Immature natural killer cell (primary cell): Measurements from ENCODE around the gene KCTD5. TPM values are rescaled to one million over a fixed set of nuclear protein-coding genes. Genes with fewer than 3 reads are reported as not detected.

Source experiments
- DNase-seq, 3 donors: peaks; one replicate each; pipeline ENCODE4 v3.0.0; 2022; ENCODE audit warnings: mixed read lengths in 1 of 3
- H3K27ac Mint-ChIP-seq, 6 donors: one replicate each; pipeline ENCODE4 v1.8.0; 2020; ENCODE audit warnings: mixed read lengths in 6 of 6, mild to moderate bottlenecking in 5 of 6, inconsistent platforms in 4 of 6, moderate library complexity in 3 of 6
- H3K27me3 Mint-ChIP-seq, 3 donors: one replicate each; pipeline ENCODE4 v1.8.0; 2020 to 2021; ENCODE audit warnings: low read depth in 3 of 3, mild to moderate bottlenecking in 3 of 3, mixed read lengths in 3 of 3, moderate library complexity in 3 of 3, inconsistent platforms in 1 of 3
- H3K36me3 Mint-ChIP-seq, 3 donors: one replicate each; pipeline ENCODE4 v1.8.0; 2020; ENCODE audit warnings: mixed read lengths in 3 of 3, inconsistent platforms in 2 of 3, mild to moderate bottlenecking in 2 of 3
- H3K4me1 Mint-ChIP-seq, 2 donors: one replicate each; pipeline ENCODE4 v1.8.0; 2020; ENCODE audit warnings: inconsistent platforms in 2 of 2, mild to moderate bottlenecking in 2 of 2, mixed read lengths in 2 of 2, moderate library complexity in 1 of 2
- H3K4me3 Mint-ChIP-seq, 5 donors: one replicate each; pipeline ENCODE4 v1.8.0; 2020; ENCODE audit warnings: mild to moderate bottlenecking in 5 of 5, mixed read lengths in 5 of 5, inconsistent platforms in 3 of 5, moderate library complexity in 3 of 5
- H3K9me3 Mint-ChIP-seq, 6 donors: one replicate each; pipeline ENCODE4 v1.8.0; 2020; ENCODE audit warnings: mild to moderate bottlenecking in 6 of 6, mixed read lengths in 6 of 6, inconsistent platforms in 4 of 6, moderate library complexity in 3 of 6
- polyA plus RNA-seq, 3 donors: library from polyadenylated mRNA; unstranded; fragments of 300-500 nt; fragmentation: Illumina TruSeq; gene quantifications; one replicate each; pipeline ENCODE4 v1.2.3, GENCODE V29; 2021

The KCTD5 gene
- polyA plus RNA-seq, 3 donors from 2014 or later: 22.2 to 38.9 (median 25.9) TPM

DNA sequence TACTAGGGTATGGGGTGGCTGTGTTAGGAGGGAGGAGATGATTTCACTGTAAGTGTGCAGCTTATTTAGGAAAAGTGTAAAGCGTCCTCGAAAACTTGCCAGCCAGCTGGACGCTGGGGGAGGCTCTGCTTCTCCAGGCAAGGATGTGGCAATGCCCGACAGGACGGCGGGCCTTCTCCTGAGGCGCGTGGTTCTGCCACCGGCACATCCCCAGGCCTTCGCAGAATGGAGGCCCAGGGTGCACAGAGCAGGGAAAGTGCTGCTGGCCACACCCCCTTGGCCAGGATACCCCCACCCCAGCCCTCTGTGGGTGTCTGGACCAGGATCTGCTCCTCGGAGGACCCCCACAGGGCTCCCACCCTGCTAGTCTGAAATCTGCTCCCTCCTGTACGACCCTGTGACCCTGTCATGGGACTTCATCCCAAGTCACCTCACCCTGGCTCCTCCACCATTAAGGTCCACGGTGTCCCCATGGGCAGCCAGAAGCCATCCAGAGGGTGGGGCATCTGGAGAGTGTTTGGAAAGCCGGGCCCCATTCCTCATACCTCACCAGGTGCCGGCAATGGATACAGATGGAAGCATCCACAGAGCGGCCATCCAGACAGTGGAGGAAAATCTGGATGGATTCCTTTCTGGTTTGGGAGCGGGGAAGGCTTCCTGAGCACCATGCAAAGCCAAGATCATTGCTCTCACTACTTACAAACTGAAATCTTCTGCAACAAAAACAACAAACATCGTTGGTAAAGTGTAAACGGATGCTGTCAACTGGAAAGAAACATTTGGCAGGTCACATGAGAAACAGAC lies 60.9 kb downstream of the KCTD5 start:
- Mint-ChIP-seq H3K4me1 (no peaks in the 10 kb centered on the region), H3K9me3 (no peaks in the 10 kb centered on the region), H3K36me3 (no peaks in the 10 kb centered on the region), H3K27ac (peak overlapping the region in 1 of 6 donors; percentile 47), H3K27me3 (peaks cover 0 to 3% (median 2%) of the 10 kb centered on the region in 3 donors), H3K4me3 (no peak overlapping the region)
- no peak for DNase-seq

DNA sequence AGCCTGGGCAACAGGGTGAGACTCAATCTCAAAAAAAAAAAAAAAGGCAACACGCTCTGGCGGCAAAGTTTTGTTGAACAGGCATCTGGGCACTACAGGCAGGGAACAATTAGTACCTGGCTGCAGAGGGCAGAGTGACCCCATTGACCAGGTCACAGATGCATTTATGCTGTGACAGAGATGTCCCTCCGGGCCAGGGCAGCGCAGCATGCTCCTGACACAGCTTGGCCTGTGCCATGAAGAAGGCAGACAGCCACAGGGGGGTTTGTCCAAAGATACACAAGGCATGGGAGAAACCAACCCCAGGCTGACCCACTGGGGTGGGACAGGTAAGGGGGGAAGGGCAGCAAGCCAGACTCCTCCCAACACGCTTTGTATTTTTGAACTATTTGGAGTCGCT lies 62.4 kb downstream of the KCTD5 start:
- DNase-seq: no peak
- H3K27ac Mint-ChIP-seq: no peak overlapping the region
- H3K9me3 Mint-ChIP-seq: no peaks in the 10 kb centered on the region
- no peak overlapping the region for H3K4me3 Mint-ChIP-seq
- H3K36me3 Mint-ChIP-seq: no peaks in the 10 kb centered on the region
- H3K4me1 Mint-ChIP-seq: no peaks in the 10 kb centered on the region
- H3K27me3 Mint-ChIP-seq: peaks cover 0 to 3% (median 2%) of the 10 kb centered on the region in 3 donors

DNA sequence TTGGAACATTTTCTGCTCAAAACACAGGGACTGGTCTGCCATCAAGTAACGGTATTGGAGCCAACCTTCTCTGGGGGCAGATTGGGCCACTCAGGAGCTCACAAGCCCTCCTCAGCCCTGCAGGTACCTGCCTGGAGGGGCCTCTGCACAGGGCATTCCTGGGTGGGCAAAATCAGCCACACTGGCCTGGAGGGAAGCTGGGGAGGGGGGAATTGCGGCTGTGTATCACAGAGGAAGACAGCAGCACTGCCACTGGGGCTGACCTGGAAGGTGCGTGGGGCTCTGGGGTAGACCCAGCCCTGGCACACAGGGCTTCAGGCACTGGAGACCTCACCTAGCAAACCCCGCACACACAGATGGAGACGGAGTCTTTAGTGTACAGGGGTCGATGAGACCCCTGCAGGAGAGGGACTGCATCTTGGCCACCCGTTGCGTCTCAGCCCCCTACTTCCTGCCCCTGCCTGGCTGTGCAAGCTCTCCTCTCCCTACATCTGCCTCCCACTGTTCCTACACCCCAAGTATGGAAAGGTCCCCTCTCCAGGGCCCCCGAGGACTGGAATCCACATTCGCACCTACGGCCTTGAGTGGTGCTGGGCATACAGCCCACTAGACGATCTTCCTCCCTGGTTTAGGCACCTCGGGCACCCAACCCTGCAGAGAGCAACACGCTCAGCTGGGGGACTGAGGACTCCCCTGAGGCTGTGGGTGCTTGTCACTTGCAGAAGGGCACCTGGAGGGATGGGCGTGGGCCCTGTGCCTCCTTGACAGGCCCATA lies 63.0 kb downstream of the KCTD5 start:
- no peak for DNase-seq
- Mint-ChIP-seq H3K36me3 (no peaks in the 10 kb centered on the region), H3K27me3 (peaks cover 2 to 3% (median 2%) of the 10 kb centered on the region in 3 donors), H3K4me1 (peaks cover 2 to 6% of the 10 kb centered on the region in 2 donors), H3K27ac (no peak overlapping the region), H3K4me3 (no peak overlapping the region), H3K9me3 (no peaks in the 10 kb centered on the region)

DNA sequence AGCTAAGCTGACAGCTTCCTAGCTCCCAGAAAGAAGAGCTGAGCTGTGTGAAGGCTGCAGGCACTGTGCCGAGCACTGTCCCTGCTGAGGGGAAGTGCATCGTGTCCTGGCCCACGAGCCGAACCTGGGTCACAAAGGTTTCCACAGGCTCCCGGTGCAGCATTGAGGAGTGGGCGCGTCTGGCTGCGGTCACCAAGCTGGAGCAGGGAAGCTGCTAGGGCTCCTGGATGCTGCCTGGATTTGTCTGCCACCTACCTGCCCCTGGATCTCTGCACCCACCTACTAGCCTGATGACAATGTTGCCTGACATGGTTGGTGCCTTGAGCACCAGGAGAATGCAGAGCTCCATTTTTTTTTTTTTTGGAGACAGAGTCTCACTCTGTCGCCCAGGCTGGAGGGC lies 63.6 kb downstream of the KCTD5 start:
- Mint-ChIP-seq H3K27me3 (peaks cover 0 to 4% (median 2%) of the 10 kb centered on the region in 3 donors), H3K27ac (no peak overlapping the region)

DNA sequence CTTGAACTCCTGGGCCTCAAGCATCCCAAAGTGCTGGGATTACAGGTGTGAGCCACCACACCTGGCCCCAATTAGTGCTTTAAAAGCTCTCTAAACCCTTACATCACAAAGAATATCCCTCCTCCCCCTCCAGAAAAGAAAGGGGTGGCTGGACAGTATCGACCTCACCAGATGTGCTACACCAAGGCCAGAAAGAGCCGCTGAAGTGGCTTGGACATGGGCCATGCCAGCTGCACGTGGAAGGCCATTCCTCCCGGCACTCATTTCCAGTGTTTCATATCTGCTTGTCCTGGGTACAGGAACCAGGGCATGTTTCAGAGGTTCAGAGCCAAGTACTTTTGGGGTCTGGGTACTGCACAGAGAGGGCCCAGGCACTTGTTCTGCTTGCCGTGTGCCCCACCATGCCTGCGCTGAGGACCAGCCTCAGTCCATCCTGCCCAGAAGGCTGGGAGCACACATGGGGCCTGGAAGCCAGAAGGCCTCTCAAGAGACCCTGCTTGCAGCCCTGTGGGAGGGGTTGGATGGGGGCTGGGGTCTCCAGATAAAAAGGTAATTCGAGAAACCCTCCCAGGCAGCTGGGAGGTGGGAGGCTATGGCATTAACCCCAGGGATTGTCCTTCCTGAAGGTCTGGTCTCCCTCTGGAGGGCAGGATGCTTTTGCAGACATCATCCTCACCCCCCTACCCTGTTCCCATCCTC lies 66.6 kb downstream of the KCTD5 start:
- Mint-ChIP-seq H3K27me3 (peaks cover 19 to 28% (median 21%) of the 10 kb centered on the region in 3 donors), H3K36me3 (no peaks in the 10 kb centered on the region), H3K4me1 (peaks cover 31 to 33% of the 10 kb centered on the region in 2 donors), H3K9me3 (no peaks in the 10 kb centered on the region), H3K27ac (no peak overlapping the region), H3K4me3 (no peak overlapping the region)
- no peak for DNase-seq

More for the DNA sequence above, 63.6 kb downstream of the KCTD5 start:
- DNase-seq: no peak
- Mint-ChIP-seq H3K4me1 (peaks cover 9 to 12% of the 10 kb centered on the region in 2 donors), H3K36me3 (no peaks in the 10 kb centered on the region), H3K9me3 (no peaks in the 10 kb centered on the region), H3K4me3 (no peak overlapping the region)

DNA sequence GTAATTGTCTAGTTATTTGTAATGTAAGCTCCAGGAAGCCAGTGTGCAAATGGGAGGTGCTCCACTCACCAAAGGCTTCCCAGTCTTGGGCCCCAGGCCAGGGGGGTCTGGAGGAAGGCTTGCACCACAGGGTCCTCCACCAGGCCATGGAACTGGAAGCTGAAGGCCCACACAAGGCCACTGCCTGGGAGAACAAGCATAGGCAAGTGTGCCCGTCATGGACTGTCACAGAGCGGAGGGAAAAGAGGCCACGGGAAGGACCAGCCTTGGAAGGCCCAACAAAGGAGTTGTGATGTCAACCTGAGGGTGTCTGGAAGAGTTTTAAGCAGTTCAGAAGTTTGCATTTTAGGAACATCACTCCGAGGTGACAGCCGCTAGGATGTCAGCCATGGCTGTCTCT lies 67.2 kb downstream of the KCTD5 start:
- H3K27ac Mint-ChIP-seq: peak overlapping the region in 1 of 6 donors; percentile 98
- peaks cover 36 to 39% of the 10 kb centered on the region in 2 donors for H3K4me1 Mint-ChIP-seq
- peaks cover 19 to 31% (median 24%) of the 10 kb centered on the region in 3 donors for H3K27me3 Mint-ChIP-seq
- no peaks in the 10 kb centered on the region for H3K9me3 Mint-ChIP-seq
- no peaks in the 10 kb centered on the region for H3K36me3 Mint-ChIP-seq
- DNase-seq: no peak
- no peak overlapping the region for H3K4me3 Mint-ChIP-seq

DNA sequence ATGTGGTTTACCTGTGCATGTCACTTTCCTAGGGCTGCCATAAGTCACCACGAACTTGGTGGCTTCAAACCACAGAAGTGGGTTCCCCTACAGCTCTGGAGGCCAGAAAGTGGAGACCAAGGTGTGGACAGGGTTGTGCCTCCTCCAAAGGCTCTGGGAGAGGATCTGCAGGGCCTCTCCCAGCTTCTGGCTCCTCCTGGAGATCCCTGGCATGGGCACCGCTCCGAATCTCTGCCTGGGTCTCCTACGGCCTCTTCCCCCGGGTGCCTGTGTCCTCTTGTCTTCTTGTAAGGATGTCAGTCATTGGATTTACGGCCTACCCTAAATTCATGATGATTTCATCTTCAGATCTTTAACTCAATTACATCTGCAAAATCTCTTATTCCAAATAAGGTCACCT lies 67.6 kb downstream of the KCTD5 start:
- no peak for DNase-seq
- H3K27me3 Mint-ChIP-seq: peaks cover 19 to 31% (median 24%) of the 10 kb centered on the region in 3 donors
- peak overlapping the region in 2 of 6 donors; percentile 46 to 98 for H3K27ac Mint-ChIP-seq
- peaks cover 41 to 43% of the 10 kb centered on the region in 2 donors for H3K4me1 Mint-ChIP-seq
- H3K9me3 Mint-ChIP-seq: no peaks in the 10 kb centered on the region
- peak overlapping the region in 1 of 5 donors; percentile 30 for H3K4me3 Mint-ChIP-seq
- no peaks in the 10 kb centered on the region for H3K36me3 Mint-ChIP-seq

DNA sequence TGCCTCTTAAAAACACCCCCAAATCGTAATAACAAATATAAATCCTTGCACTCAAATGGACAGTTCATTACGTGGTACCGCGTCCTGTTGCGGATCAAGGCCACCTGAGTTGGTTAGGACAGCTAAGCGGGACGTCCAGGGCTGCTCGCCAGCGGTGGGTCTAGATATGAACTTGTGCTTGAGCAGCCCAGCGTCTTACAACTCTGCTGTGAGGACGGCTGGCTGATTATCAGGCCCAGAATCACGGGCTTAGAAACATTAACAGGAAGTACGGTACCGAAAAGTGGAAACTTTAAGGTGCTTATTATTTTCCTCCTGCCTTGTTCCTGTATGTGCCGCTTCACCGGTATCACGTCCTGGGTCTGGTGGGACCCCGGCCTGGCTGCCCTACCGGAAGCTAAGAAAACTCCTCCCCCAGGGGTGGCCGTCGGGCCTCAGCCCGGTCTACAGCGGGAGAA lies 69.3 kb downstream of the KCTD5 start:
- Mint-ChIP-seq H3K27me3 (peaks cover 21 to 35% (median 25%) of the 10 kb centered on the region in 3 donors), H3K27ac (peak overlapping the region; percentile 96 to 98 (median 98)), H3K4me3 (peak overlapping the region; percentile 89 to 93 (median 92)), H3K4me1 (peaks cover 56 to 60% of the 10 kb centered on the region in 2 donors), H3K9me3 (no peaks in the 10 kb centered on the region), H3K36me3 (peaks cover 1% of the 10 kb centered on the region in 3 donors)
- no peak for DNase-seq

DNA sequence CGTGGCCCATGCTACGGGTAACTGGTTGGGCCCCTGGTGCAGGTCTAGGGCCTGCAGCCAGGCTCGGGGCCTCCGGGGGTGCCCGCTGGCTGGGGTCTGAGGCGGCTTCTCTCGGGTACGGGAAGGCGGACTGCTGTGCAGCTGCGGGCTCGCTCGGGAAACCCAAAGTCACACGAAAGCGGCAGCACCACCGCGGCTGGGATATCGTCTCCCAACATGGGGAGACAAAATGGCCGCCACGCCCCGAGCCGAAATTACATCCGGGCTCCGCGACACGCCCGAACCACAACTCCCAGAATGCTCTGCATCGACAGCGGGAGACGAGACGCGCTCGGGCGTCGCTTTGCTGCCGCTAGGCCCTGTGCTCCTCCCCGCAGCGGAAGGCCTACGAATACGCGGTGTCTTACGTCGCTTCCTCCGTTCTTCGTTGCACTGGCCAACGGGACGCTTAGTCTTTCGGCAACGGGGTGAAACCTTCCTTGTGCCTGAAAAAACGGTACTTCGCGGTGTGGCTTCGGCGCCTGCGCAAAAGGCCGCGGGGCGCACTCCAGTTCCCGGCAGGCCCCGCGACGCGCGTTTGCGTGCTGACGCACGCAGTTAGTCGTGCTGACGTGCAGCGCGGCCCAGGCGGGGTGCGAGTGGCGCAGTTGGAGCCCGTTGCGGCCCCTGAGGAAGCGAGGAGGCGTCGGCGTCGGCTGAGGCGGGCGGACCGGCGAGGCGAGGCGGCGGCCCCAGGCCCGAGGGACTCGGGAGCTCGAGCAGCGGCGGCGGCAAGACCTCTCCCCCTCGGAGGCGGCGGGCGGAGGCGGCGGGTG lies 69.9 kb downstream of the KCTD5 start, which contains the start of gene SRRM2:
TSS of gene SRRM2 (plus strand) at position 604 of the 815 bp plus-strand sequence. CDS start 3,727 bp downstream, outside the sequence.
- Mint-ChIP-seq H3K27me3 (peaks cover 21 to 35% (median 26%) of the 10 kb centered on the region in 3 donors), H3K4me1 (peaks cover 61 to 66% of the 10 kb centered on the region in 2 donors), H3K9me3 (no peaks in the 10 kb centered on the region), H3K36me3 (peaks cover 5 to 7% (median 7%) of the 10 kb centered on the region in 3 donors), H3K27ac (peak within 1 kb of the TSS; percentile 96 to 98 (median 98)), H3K4me3 (peak within 1 kb of the TSS; percentile 90 to 93 (median 92))
- peak; percentile 95 to 96 (median 96) for DNase-seq

DNA sequence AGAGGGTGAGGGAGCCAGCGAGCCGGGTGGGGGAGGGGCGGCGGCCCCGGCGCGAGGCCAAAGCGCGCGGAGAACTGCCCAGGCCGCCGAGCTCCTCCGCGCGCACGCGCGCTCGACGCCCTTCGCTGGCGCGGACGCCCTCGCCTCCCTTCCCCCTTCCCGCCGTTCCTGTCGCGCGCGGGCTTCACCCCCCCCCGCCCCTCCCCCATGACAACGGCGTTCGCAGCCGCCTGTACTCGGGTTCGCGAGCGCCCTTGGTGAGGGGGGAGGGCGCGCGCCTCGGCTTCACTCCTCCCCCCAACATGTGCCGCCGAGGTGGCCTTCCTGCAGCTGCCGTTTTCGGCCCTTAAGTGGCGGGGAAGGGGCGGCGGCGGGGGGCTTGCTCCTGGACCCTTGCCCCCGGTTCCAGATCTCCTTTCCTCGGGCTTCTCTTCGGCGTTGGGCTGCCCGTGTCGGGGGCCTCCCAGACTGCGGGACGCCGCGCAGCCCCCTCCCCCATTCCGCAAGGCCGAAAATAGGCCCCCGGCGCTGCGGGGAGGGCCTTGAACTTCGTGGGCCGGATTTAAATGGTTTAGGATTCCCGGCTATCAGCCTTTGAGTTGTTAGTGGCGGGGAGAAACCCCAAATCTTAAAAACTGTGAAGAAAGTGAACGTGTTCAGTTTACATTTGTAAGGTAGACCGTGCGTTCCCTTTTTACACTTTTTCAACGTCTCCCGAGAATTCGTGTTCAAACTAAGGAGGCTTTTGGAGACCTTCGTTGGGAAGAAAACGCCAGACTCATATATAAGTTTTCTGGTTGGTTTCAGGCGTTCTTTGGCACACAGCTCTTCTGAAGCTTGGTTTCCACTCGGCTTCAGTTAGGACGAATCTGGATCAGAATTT lies 70.8 kb downstream of the KCTD5 start:
- peaks cover 21 to 35% (median 26%) of the 10 kb centered on the region in 3 donors for H3K27me3 Mint-ChIP-seq
- H3K36me3 Mint-ChIP-seq: peaks cover 10 to 14% (median 11%) of the 10 kb centered on the region in 3 donors
- peak overlapping the region; percentile 88 to 93 (median 90) for H3K4me3 Mint-ChIP-seq
- no peak for DNase-seq
- no peaks in the 10 kb centered on the region for H3K9me3 Mint-ChIP-seq
- H3K27ac Mint-ChIP-seq: peak overlapping the region; percentile 79 to 98 (median 94)
- peaks cover 67 to 72% of the 10 kb centered on the region in 2 donors for H3K4me1 Mint-ChIP-seq

DNA sequence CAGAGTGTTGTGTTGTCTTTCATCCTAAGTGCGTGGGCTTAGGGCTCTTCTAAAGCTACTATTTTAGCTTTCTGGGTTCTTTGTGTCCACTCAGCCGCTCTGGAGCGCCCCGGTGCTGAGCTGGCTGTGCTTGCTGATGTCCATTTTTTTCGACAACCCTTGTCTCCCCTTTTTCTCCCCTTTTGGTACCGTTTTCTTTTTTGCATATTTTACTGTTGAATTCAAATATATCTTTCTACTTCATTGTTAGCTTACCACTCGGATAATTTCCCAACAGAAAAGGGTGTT lies 71.4 kb downstream of the KCTD5 start:
- H3K27ac Mint-ChIP-seq: peak overlapping the region; percentile 79 to 96 (median 94)
- H3K9me3 Mint-ChIP-seq: no peaks in the 10 kb centered on the region
- H3K4me1 Mint-ChIP-seq: peaks cover 70 to 76% of the 10 kb centered on the region in 2 donors
- peak overlapping the region; percentile 88 to 93 (median 89) for H3K4me3 Mint-ChIP-seq
- DNase-seq: no peak
- peaks cover 15 to 20% (median 16%) of the 10 kb centered on the region in 3 donors for H3K36me3 Mint-ChIP-seq
- H3K27me3 Mint-ChIP-seq: peaks cover 21 to 35% (median 26%) of the 10 kb centered on the region in 3 donors

DNA sequence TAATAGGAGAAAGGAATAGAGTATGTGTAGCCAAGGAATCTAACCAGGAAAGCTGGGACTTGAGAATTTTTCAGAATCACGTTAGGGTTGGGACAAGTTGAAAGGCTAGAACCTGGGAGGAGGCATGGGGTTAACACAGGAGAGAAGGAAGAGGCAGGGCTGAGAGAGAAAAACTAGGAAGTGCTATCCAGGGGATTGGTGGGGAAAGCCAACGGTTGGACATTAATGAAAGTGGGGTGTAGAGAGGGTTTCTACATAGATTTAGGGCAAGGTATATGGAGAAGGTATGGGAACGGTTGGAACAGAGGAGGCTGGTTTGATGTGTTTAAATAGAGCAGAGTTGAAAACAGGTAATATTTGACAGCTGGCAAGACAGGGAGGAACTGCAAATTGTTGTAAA lies 72.8 kb downstream of the KCTD5 start:
- Mint-ChIP-seq H3K4me1 (peaks cover 72 to 76% of the 10 kb centered on the region in 2 donors), H3K36me3 (peaks cover 26 to 32% (median 27%) of the 10 kb centered on the region in 3 donors), H3K27ac (peak overlapping the region; percentile 10 to 94 (median 81)), H3K27me3 (peaks cover 21 to 35% (median 31%) of the 10 kb centered on the region in 3 donors), H3K4me3 (peak overlapping the region; percentile 88 to 93 (median 89)), H3K9me3 (no peaks in the 10 kb centered on the region)
- no peak for DNase-seq
